Omental fat pad (tissue), 4 donors: Measurements from ENCODE around the gene SRBD1. TPM values are rescaled to one million over a fixed set of nuclear protein-coding genes. Genes with fewer than 3 reads are reported as not detected.

Experiments used
- ATAC-seq: fragments of 150-250 bp; one replicate; pipeline ENCODE4 v1.9.1; 2016; ENCODE audit warnings: mild to moderate bottlenecking, moderate library complexity; ENCODE audit not compliant: low FRiP score
- DNase-seq: peaks from one replicate; pipeline ENCODE4 v3.0.0-alpha.2; 2019; ENCODE audit warnings: low spot score
- CTCF ChIP-seq, 3 donors: fragments of 450-650 bp; IDR thresholded peaks; one replicate each; pipeline ENCODE4 v1.5.1; 2016 to 2017; ENCODE audit warnings: antibody characterized with exemption in 3 of 3, mild to moderate bottlenecking in 3 of 3, moderate library complexity in 2 of 3
- total RNA-seq, 4 donors: library from RNA; depleted of rRNA; stranded (reverse); fragments of >200 nt; gene quantifications; one replicate each; pipeline ENCODE4 v1.1.0, GENCODE V29; 2016

The SRBD1 gene
- total RNA-seq, 4 donors from 2014 or later = 10.3 to 36.4 (median 14.1) TPM

- no peak for TF ChIP-seq CTCF (IDR thresholded peaks at IDR 0.05)
- ATAC-seq (no peak), DNase-seq (no peak)
These were observed 1.2 kb upstream of the SRBD1 start for GRCh38 chr2:45612285-45612684.

- no peak for DNase-seq
- ATAC-seq = peak; percentile 36
- no peak for TF ChIP-seq CTCF (IDR thresholded peaks at IDR 0.05)
These were observed 617 bp downstream of the SRBD1 start for GRCh38 chr2:45610281-45611019.

- TF ChIP-seq CTCF (IDR thresholded peaks at IDR 0.05) = no peak
- no peak for ATAC-seq
- no peak for DNase-seq
These were observed 3.4 kb downstream of the SRBD1 start for GRCh38 chr2:45607701-45608100.

GRCh38 chr2:45606796-45607195 lies 4.3 kb downstream of the SRBD1 start:
- DNase-seq (no peak), ATAC-seq (no peak)
- no peak for TF ChIP-seq CTCF (IDR thresholded peaks at IDR 0.05)

- ATAC-seq (no peak), DNase-seq (no peak)
- no peak for TF ChIP-seq CTCF (IDR thresholded peaks at IDR 0.05)
These were observed 6.0 kb downstream of the SRBD1 start for GRCh38 chr2:45605116-45605515.

- DNase-seq (no peak), ATAC-seq (no peak)
- TF ChIP-seq CTCF (IDR thresholded peaks at IDR 0.05) = no peak
These were observed 8.4 kb downstream of the SRBD1 start for GRCh38 chr2:45602624-45603023.

GRCh38 chr2:45598545-45598944 lies 12.5 kb downstream of the SRBD1 start:
- no peak for DNase-seq
- no peak for TF ChIP-seq CTCF (IDR thresholded peaks at IDR 0.05)
- ATAC-seq = no peak
